IMR-90 (cell line): Measurements from ENCODE around the gene RBFA. TPM values are rescaled to one million over a fixed set of nuclear protein-coding genes. Genes with fewer than 3 reads are reported as not detected.

Experiments used
- ATAC-seq: fragments of 200-7000 bp; cut with Tn5 transposase; 2 replicates; pipeline ENCODE4 v1.9.1; 2020; ENCODE audit warnings: low read depth, mild to moderate bottlenecking, moderate library complexity
- BruUV-seq: library from RNA; stranded (reverse); fragments of 400-500 nt; replicated peaks from 2 replicates; lab custom pipeline; 2021; lab: Mats Ljungman, UMichigan
- CTCF ChIA-PET: fragments of 300-600 bp; formaldehyde crosslinking; extraction: SDS; loops from one replicate; lab custom pipeline; 2021; ENCODE audit warnings: antibody characterized with exemption; lab: Yijun Ruan, JAX
- POLR2A ChIA-PET: fragments of 300-600 bp; sonication (Branson Sonifier 250); formaldehyde crosslinking; loops from one replicate; lab custom pipeline; 2022; ENCODE audit warnings: antibody characterized with exemption; ENCODE audit not compliant: unreplicated experiment; lab: Charles Lee
- DNase-seq: peaks from one replicate; pipeline ENCODE4 v3.0.0; 2013
- H2AFZ ChIP-seq: replicated peaks from 2 replicates; pipeline ENCODE3; 2013; ENCODE audit warnings: low read length, mild to moderate bottlenecking; ENCODE audit not compliant: poor library complexity
- H2AK5ac ChIP-seq: 2 replicates; pipeline ENCODE4 v1.6.1; 2013; ENCODE audit warnings: low read depth, low read length, inconsistent platforms
- H2AK9ac ChIP-seq: replicated peaks from 2 replicates; pipeline ENCODE3; 2013; ENCODE audit warnings: mild to moderate bottlenecking, low read depth, low read length, moderate library complexity; ENCODE audit not compliant: poor library complexity
- H2BK120ac ChIP-seq: 2 replicates; pipeline ENCODE4 v1.6.1; 2013; ENCODE audit warnings: low read depth, low read length, inconsistent platforms
- H2BK15ac ChIP-seq: 3 replicates; pipeline ENCODE4 v1.6.1; 2013; ENCODE audit warnings: low read depth, low read length, inconsistent platforms
- H2BK20ac ChIP-seq: 2 replicates; pipeline ENCODE4 v1.6.1; 2013; ENCODE audit warnings: low read depth, mild to moderate bottlenecking, inconsistent platforms, low read length, moderate library complexity
- H2BK5ac ChIP-seq: 2 replicates; pipeline ENCODE4 v1.6.1; 2013; ENCODE audit warnings: mild to moderate bottlenecking, low read depth, low read length, inconsistent platforms; ENCODE audit not compliant: poor library complexity, severe bottlenecking
- H3K14ac ChIP-seq: replicated peaks from 2 replicates; pipeline ENCODE4 v1.6.1; 2013; ENCODE audit warnings: low read depth, low read length, inconsistent platforms
- H3K18ac ChIP-seq: 2 replicates; pipeline ENCODE4 v1.6.1; 2013; ENCODE audit warnings: low read depth, low read length, control low read depth
- H3K23ac ChIP-seq: 2 replicates; pipeline ENCODE4 v1.6.1; 2013; ENCODE audit warnings: low read depth, low read length, inconsistent platforms
- H3K27ac ChIP-seq: 2 replicates; pipeline ENCODE4 v1.5.1; 2013; ENCODE audit warnings: mild to moderate bottlenecking, control low read depth, low read length; ENCODE audit not compliant: insufficient read depth
- H3K27me3 ChIP-seq: 2 replicates; pipeline ENCODE4 v1.6.1; 2013; ENCODE audit warnings: low read length; ENCODE audit not compliant: control insufficient read depth, insufficient read depth
- H3K36me3 ChIP-seq: 2 replicates; pipeline ENCODE4 v1.6.1; 2013; ENCODE audit warnings: low read length, mixed read lengths; ENCODE audit not compliant: control insufficient read depth, insufficient read depth
- H3K4ac ChIP-seq: 2 replicates; pipeline ENCODE4 v1.6.1; 2013; ENCODE audit warnings: low read depth, low read length, inconsistent platforms
- H3K4me1 ChIP-seq: 2 replicates; pipeline ENCODE4 v1.6.1; 2013; ENCODE audit warnings: low read length, mixed read lengths; ENCODE audit not compliant: control insufficient read depth, insufficient read depth
- H3K4me2 ChIP-seq: 2 replicates; pipeline ENCODE4 v1.6.1; 2013; ENCODE audit warnings: low read depth, mild to moderate bottlenecking, control low read depth, low read length, moderate library complexity
- H3K4me3 ChIP-seq: 2 replicates; pipeline ENCODE4 v1.5.1; 2013; ENCODE audit warnings: low read depth, mild to moderate bottlenecking, control low read depth, low read length, moderate library complexity; ENCODE audit not compliant: insufficient read depth
- H3K56ac ChIP-seq: 2 replicates; pipeline ENCODE4 v1.6.1; 2013; ENCODE audit warnings: low read length, inconsistent platforms; ENCODE audit not compliant: insufficient read depth; ENCODE audit errors: extremely low read depth
- H3K79me1 ChIP-seq, 2 experiments: 2 replicates each; pipeline ENCODE4 v1.6.1; 2013; ENCODE audit warnings: low read length in 2 of 2, inconsistent platforms in 1 of 2, low read depth in 1 of 2
- H3K9ac ChIP-seq: 2 replicates; pipeline ENCODE4 v1.6.1; 2013; ENCODE audit warnings: low read depth, low read length, control low read depth
- H3K9me1 ChIP-seq: 2 replicates; pipeline ENCODE4 v1.6.1; 2013; ENCODE audit warnings: low read length, inconsistent platforms; ENCODE audit not compliant: insufficient read depth
- H3K9me3 ChIP-seq: 2 replicates; pipeline ENCODE4 v1.6.1; 2013; ENCODE audit warnings: low read length; ENCODE audit not compliant: control insufficient read depth, insufficient read depth
- H4K20me1 ChIP-seq: 2 replicates; pipeline ENCODE4 v1.6.1; 2013; ENCODE audit warnings: low read length, inconsistent platforms; ENCODE audit not compliant: insufficient read depth
- H4K5ac ChIP-seq: 2 replicates; pipeline ENCODE4 v1.6.1; 2013; ENCODE audit warnings: mild to moderate bottlenecking, low read depth, low read length, control low read depth
- H4K8ac ChIP-seq, 2 experiments: 2 replicates each; pipeline ENCODE4 v1.6.1; 2013; ENCODE audit warnings: low read depth in 2 of 2, low read length in 2 of 2, control low read depth in 1 of 2, inconsistent platforms in 1 of 2
- H4K91ac ChIP-seq: 2 replicates; pipeline ENCODE4 v1.6.1; 2013; ENCODE audit warnings: low read depth, low read length, inconsistent platforms; ENCODE audit not compliant: insufficient read depth
- FOS ChIP-seq: fragments of 150-350 bp; IDR thresholded peaks from 2 replicates; pipeline ENCODE4 v1.6.1; 2016; ENCODE audit warnings: low read depth, low read length
- NFE2L2 ChIP-seq: fragments of 150-350 bp; IDR thresholded peaks from 2 replicates; pipeline ENCODE4 v1.6.1; 2016; ENCODE audit warnings: low read depth, mild to moderate bottlenecking, low read length
- WGBS, 2 experiments: methylation state at CpG; one replicate each; pipeline versions ENCODE4 v1.1.5 to v1.1.7; 2013; ENCODE audit warnings: missing lambda C conversion rate in 2 of 2; ENCODE audit not compliant: insufficient read length in 1 of 2; ENCODE audit errors: extremely low coverage in 2 of 2; 5-methylcytosine and 5-hydroxymethylcytosine counted together
- dilution Hi-C: fragments of 300-500 bp; cut with HindIII; formaldehyde crosslinking; loops from one replicate; pipeline ENCODE4 v1.14.3; 2018; ENCODE audit warnings: low sequenced_read_pairs; ENCODE audit not compliant: unreplicated experiment
- in situ Hi-C: fragments of 300-500 bp; cut with MboI; formaldehyde crosslinking; loops from 3 replicates; pipeline ENCODE4 v1.14.3; 2019; ENCODE audit warnings: low sequenced_read_pairs, inconsistent platforms, mixed read lengths
- intact Hi-C: fragments of 100-400 bp; cut with micrococcal nuclease; formaldehyde crosslinking; loops from 2 replicates; pipeline ENCODE4 v1.10.0; 2022
- polyA plus RNA-seq, 3 experiments: library from polyadenylated mRNA; depleted of rRNA; stranded (reverse); fragments of >200 nt; gene quantifications; 2 replicates each; pipeline ENCODE4 v1.2.3, GENCODE V29; 2012; ENCODE audit warnings: low replicate concordance in 1 of 3
- total RNA-seq: library from RNA; depleted of rRNA; stranded (reverse); fragments of >200 nt; gene quantifications from 2 replicates; pipeline ENCODE4 v1.2.3, GENCODE V29; 2012

The RBFA gene
- total and polyA plus RNA-seq, 2 of the 4 experiments (the other 2 are of a cell fraction), result 21.0 to 38.0 TPM

- no peak overlapping the region for H2AFZ ChIP-seq
- no peak overlapping the region for H3K27ac ChIP-seq
- H3K36me3 ChIP-seq, result no peaks in the 10 kb centered on the region
- ATAC-seq, result no peak
- no peaks in the 10 kb centered on the region for H3K4me1 ChIP-seq
- no peaks in the 10 kb centered on the region for H4K20me1 ChIP-seq
- no peak overlapping the region for H4K91ac ChIP-seq
- dilution Hi-C loops (no loop called here), in situ Hi-C loops (no loop called here), intact Hi-C loops (no loop called here)
- H2BK120ac ChIP-seq, result no peak overlapping the region
- TF ChIP-seq FOS (no peak), NFE2L2 (no peak)
- no peak overlapping the region for H3K9ac ChIP-seq
- no peak overlapping the region for H2BK15ac ChIP-seq
- no peaks in the 10 kb centered on the region for H3K9me1 ChIP-seq
- no peak overlapping the region for H3K56ac ChIP-seq
- no peak overlapping the region for H2BK5ac ChIP-seq
- DNase-seq, result no peak
- no peak overlapping the region for H2BK20ac ChIP-seq
- peaks cover 4% of the 10 kb centered on the region for H3K27me3 ChIP-seq
- H3K14ac ChIP-seq, result no peak overlapping the region
- no peaks in the 10 kb centered on the region for H3K79me1 ChIP-seq
- POLR2A ChIA-PET, result no interaction called here
- CTCF ChIA-PET, result interaction anchor here (0.6 kb wide), 1 partner anchor 88 kb away, joined by 4 read pairs; no protein-coding TSS in a partner anchor
- H3K4me2 ChIP-seq, result no peak overlapping the region
- BruUV-seq, result no TSS peak
- H3K23ac ChIP-seq, result no peak overlapping the region
- no peak overlapping the region for H2AK5ac ChIP-seq
- no peak overlapping the region for H2AK9ac ChIP-seq
- 86% methylated on average over 2 of the region's 5 CpGs; no CpG with 5 or more reads in 1 of the 2 experiments for WGBS, 2 experiments
- no peak overlapping the region for H4K8ac ChIP-seq
- H3K9me3 ChIP-seq, result no peaks in the 10 kb centered on the region
- H4K5ac ChIP-seq, result no peak overlapping the region
- no peak overlapping the region for H3K18ac ChIP-seq
- no peak overlapping the region for H3K4me3 ChIP-seq
- H3K4ac ChIP-seq, result no peak overlapping the region
Measured at GRCh38 chr18:80074183-80074582, 39.9 kb downstream of the RBFA start.
